ENCODE measurements around the gene MARCKSL1. TPM values are rescaled to one million over a fixed set of nuclear protein-coding genes. Genes with fewer than 3 reads are reported as not detected.

Gene MARCKSL1
- total and polyA plus RNA-seq, 2 of the 8 experiments (the other 6 are each of a cell fraction or from before 2014, with no cell fraction given), result 536 to 558 TPM

- H4K91ac ChIP-seq (replicated peaks; ENCODE audit: insufficient read length, low read length), result no peak overlapping the region
- no peak overlapping the region for H3K27ac ChIP-seq (ENCODE audit: low read depth, low read length)
- peaks cover 8% of the 10 kb centered on the region; the same call in 1 of the 2 replicates for H3K23me2 ChIP-seq (ENCODE audit: low read depth, low read length)
- peaks cover 0 to 5% (median under 1%) of the 10 kb centered on the region in 4 experiments; a peak in 4 of 8 replicates for H3K36me3 ChIP-seq (ENCODE audit: control insufficient read depth in 2 of 4, insufficient read depth in 4 of 4, low read length in 3 of 4)
- H2BK5ac ChIP-seq (ENCODE audit: low read depth, low read length), result no peak overlapping the region
- TF ChIP-seq KDM4A (IDR thresholded peaks at IDR 0.05; ENCODE audit: low read depth, low read length, severe bottlenecking) (no peak), E2F6 (IDR thresholded peaks at IDR 0.05) (no peak), BACH1 (IDR thresholded peaks at IDR 0.05; ENCODE audit: low read length) (no peak), CREB1 (IDR thresholded peaks at IDR 0.05) (no peak), CEBPB (IDR thresholded peaks at IDR 0.05; ENCODE audit: low read depth, low read length) (no peak), GABPA (IDR thresholded peaks at IDR 0.05; ENCODE audit: borderline replicate concordance, insufficient read depth, low read length) (no peak), JUN (IDR thresholded peaks at IDR 0.05; ENCODE audit: low read depth, low read length) (no peak), JUND (IDR thresholded peaks at IDR 0.05; ENCODE audit: low read length) (no peak), YY1 (IDR thresholded peaks at IDR 0.05; ENCODE audit: low read depth, low read length) (no peak), POLR2AphosphoS5 (IDR thresholded peaks at IDR 0.05; ENCODE audit: low read depth, low read length) (no peak)
- H3K9ac ChIP-seq (replicated peaks in 1 of 4; ENCODE audit: extremely low read depth in 1 of 4, low read depth in 3 of 4, low read length in 3 of 4), result no peak overlapping the region
- H3K56ac ChIP-seq (replicated peaks; ENCODE audit: insufficient read length, low read depth, low read length), result no peak overlapping the region
- FAIRE-seq (no peak), DNase-seq (ENCODE audit: low read depth in 1 of 2, low spot score in 2 of 2) (no peak)
- H3K4me3 ChIP-seq (ENCODE audit: extremely low read depth in 1 of 4, insufficient read depth in 2 of 4, low read depth in 3 of 4, low read length in 4 of 4), result no peak overlapping the region
- ChIA-PET POLR2A (ENCODE audit: partially characterized antibody) (interaction anchor here (0.6 to 17.1 kb wide), 4 partner anchors 6 to 239 kb away, joined by 3 to 321 read pairs (median 163); partner anchors contain the start of gene MARCKSL1), CTCF (ENCODE audit: partially characterized antibody) (interaction anchor here (1.7 kb wide), 1 partner anchor 17 kb away, joined by 3 read pairs; no protein-coding TSS in a partner anchor)
- H3K27me3 ChIP-seq (replicated peaks in 1 of 4; ENCODE audit: control insufficient read depth in 3 of 4, extremely low read depth in 1 of 4, insufficient read depth in 3 of 4, low read length in 3 of 4), result peaks cover 0 to 7% (median 2%) of the 10 kb centered on the region in 4 experiments; a peak in 4 of 7 replicates
- no peak overlapping the region for H3K18ac ChIP-seq (ENCODE audit: extremely low read depth, low read length)
- peaks cover 0 to 21% (median 16%) of the 10 kb centered on the region in 4 experiments; a peak in 6 of 7 replicates for H3K4me1 ChIP-seq (replicated peaks in 1 of 4; ENCODE audit: control insufficient read depth in 3 of 4, insufficient read depth in 4 of 4, low read length in 3 of 4)
- no peak overlapping the region for H2AFZ ChIP-seq (ENCODE audit: low read length)
- H2BK15ac ChIP-seq (ENCODE audit: low read length), result 0 out of 2 replicates have a peak overlapping the region, but pooled peaks have one; percentile 81
- H2BK12ac ChIP-seq (ENCODE audit: low read depth, low read length), result peak overlapping the region; percentile 27; the same call in 1 of the 2 replicates
- peaks cover 0 to 2% of the 10 kb centered on the region in 2 experiments for H4K20me1 ChIP-seq (replicated peaks in 1 of 2; ENCODE audit: control insufficient read depth in 1 of 2, insufficient read depth in 2 of 2, low read length in 2 of 2)
- H4K8ac ChIP-seq (ENCODE audit: extremely low read depth, insufficient read depth, low read length), result no peak overlapping the region
- no peak overlapping the region for H2BK120ac ChIP-seq (replicated peaks; ENCODE audit: low read depth, low read length)
- no peak overlapping the region for H3K4me2 ChIP-seq (ENCODE audit: insufficient read depth in 1 of 2, low read depth in 2 of 2, low read length in 2 of 2)
- H3K23ac ChIP-seq (ENCODE audit: insufficient read length), result no peak overlapping the region
- H2AK5ac ChIP-seq (ENCODE audit: low read depth, low read length), result no peak overlapping the region
- H4K5ac ChIP-seq (ENCODE audit: insufficient read length, low read depth, low read length), result no peak overlapping the region
- H3K79me2 ChIP-seq (ENCODE audit: control insufficient read depth in 1 of 2, insufficient read depth in 2 of 2, low read length in 2 of 2), result peaks cover 3 to 8% of the 10 kb centered on the region in 2 experiments; a peak in 3 of 4 replicates
- H3K9me3 ChIP-seq (ENCODE audit: insufficient read depth in 2 of 2, low read depth in 1 of 2, low read length in 1 of 2), result no peaks in the 10 kb centered on the region
- no peak overlapping the region for H3K4ac ChIP-seq (replicated peaks; ENCODE audit: insufficient read length, low read depth, low read length)
- no peak overlapping the region for H2BK20ac ChIP-seq (ENCODE audit: low read length)
- no peak overlapping the region for H3K14ac ChIP-seq (ENCODE audit: insufficient read length)
- H3K79me1 ChIP-seq (ENCODE audit: low read depth, low read length), result peaks cover 2% of the 10 kb centered on the region; the same call in 1 of the 2 replicates
- WGBS, 2 experiments (ENCODE audit: extremely low coverage in 1 of 2, insufficient coverage in 1 of 2, insufficient read length in 1 of 2, insufficient replicate concordance in 2 of 2, low coverage in 1 of 2, low lambda C conversion rate in 2 of 2, missing lambda C conversion rate in 1 of 2), result 92% methylated on average over 5 of the region's 5 CpGs; no CpG with 5 or more reads in 1 of the 2 experiments
Measured at GRCh38 chr1:32339363-32339978, 3.4 kb upstream of the MARCKSL1 start.

Measured in H1 (cell line).